Heart right ventricle (tissue), 16 donors: ENCODE measurements around the gene KLHL17. TPM values are rescaled to one million over a fixed set of nuclear protein-coding genes. Genes with fewer than 3 reads are reported as not detected.

Experiments
- ATAC-seq, 8 donors: fragments of 200-7000 bp; cut with Tn5 transposase; one replicate each; pipeline ENCODE4 v1.9.1; 2020; ENCODE audit warnings: mild to moderate bottlenecking in 8 of 8, moderate library complexity in 8 of 8, moderate number of reproducible peaks in 1 of 8
- DNase-seq, 2 donors: peaks; one replicate each; pipeline ENCODE4 v3.0.0-alpha.2; 2020
- H3K27ac ChIP-seq, 10 donors: fragments of 200-600 bp; sonication (generic) in 2 of 10; one replicate each; pipeline versions ENCODE4 v1.5.0 to v1.8.0; 2020 to 2022; ENCODE audit warnings: mild to moderate bottlenecking in 3 of 10
- H3K27me3 ChIP-seq, 7 donors: fragments of 200-600 bp; one replicate each; pipeline ENCODE4 v1.8.0; 2021 to 2022; ENCODE audit warnings: mild to moderate bottlenecking in 2 of 7
- H3K36me3 ChIP-seq, 9 donors: fragments of 200-600 bp; sonication (generic) in 1 of 9; one replicate each; pipeline versions ENCODE4 v1.5.0 to v1.8.0; 2020 to 2022; ENCODE audit warnings: mild to moderate bottlenecking in 2 of 9
- H3K4me1 ChIP-seq, 9 donors: fragments of 200-600 bp; sonication (generic) in 1 of 9; one replicate each; pipeline versions ENCODE4 v1.5.0 to v1.8.0; 2020 to 2022; ENCODE audit warnings: mild to moderate bottlenecking in 4 of 9
- H3K4me3 ChIP-seq, 10 donors: fragments of 200-600 bp; sonication (generic) in 2 of 10; one replicate each; pipeline versions ENCODE4 v1.5.0 to v1.8.0; 2020 to 2022; ENCODE audit warnings: mild to moderate bottlenecking in 7 of 10, moderate library complexity in 2 of 10
- H3K9me3 ChIP-seq, 11 donors: fragments of 200-600 bp in 10 of 11; sonication (generic) in 2 of 11; one replicate each; pipeline versions ENCODE4 v1.5.0 to v1.8.0; 2013 to 2022; ENCODE audit warnings: mild to moderate bottlenecking in 2 of 11, control low read depth in 1 of 11, moderate library complexity in 1 of 11
- WGBS, 2 donors: extraction: QIAGEN DNeasy Blood & Tissue Kit; methylation state at CpG; one replicate each; pipeline ENCODE4 v1.1.7; 2013; ENCODE audit warnings: inconsistent platforms in 1 of 2; 5-methylcytosine and 5-hydroxymethylcytosine counted together
- intact Hi-C, 10 donors: fragments of 100-400 bp; cut with DNase I; formaldehyde crosslinking; loops; one replicate each; pipeline versions ENCODE4 v1.11.1 to v1.14.2; 2022
- polyA plus RNA-seq, 2 donors: library from polyadenylated mRNA; stranded (reverse); fragments of 200-250 nt; gene quantifications; one replicate each; pipeline ENCODE4 v1.2.3, GENCODE V29; 2013
- total RNA-seq, 10 donors: library from RNA; stranded (reverse); fragmentation: NEBNext Ultra II Directional in 3 of 10; extraction: Animal tissue kit (Norgen Biotek cat#: 25700) in 3 of 10; gene quantifications; one replicate each; pipeline versions ENCODE4 v1.2.1 to v1.2.4, GENCODE V29; 2021 to 2023
- TF ChIP-seq, protein P1 (sequence below), 9 donors: fragments of 200-600 bp; sonication (generic) in 2 of 9; IDR thresholded peaks; one replicate each; pipeline versions ENCODE4 v1.5.0 to v1.8.0; 2021 to 2022; ENCODE audit warnings: antibody characterized with exemption in 9 of 9, mild to moderate bottlenecking in 5 of 9, moderate library complexity in 1 of 9
- donor health status: Arrhythmogenic right ventricular cardiomyopathy.
- donor health status: ischemic (EF 13 %, LVEDD 7.1; RV severe dilation, severe dysfunction).
- donor health status: healthy with polysubstance abuse.
- donor health status: DM: no; HTN: yes; CAD: no.
- donor health status: DM: no; HTN: no; CAD: no.
- donor health status: ischemic (EF 25% LVEDD 6.9; RV normal size, moderate dysfunction).
- donor health status: ischemic (EF 25% LVEDD 5.7; RV mildly dilated, moderate dysfunction).
- donor health status: healthy.
- donor health status: DM: yes; HTN: yes; CAD: no.
- donor health status: Ischemic cardiomyopathy.
- donor health status: ischemic (EF 35%, LVEDD 5.7; RV mildly dilated, moderate dysfunction).
- donor health status: nonischemic (EF 11% LVEDD 7.7; RV severe dilation, severe dysfunction).
- donor health status: DM: yes; HTN: yes; CAD: no.
- donor health status: PGD.
- donor health status: ischemic (EF 29% LVEDD 5.4; RV normal size, mild dysfunction).
- donor health status: nonischemic (EF 23%, LVEDD 6.1; RV moderate dilation, normal function).

KLHL17 gene
- total and polyA plus RNA-seq, 12 donors = 1.3 to 10.2 (median 3.7) TPM

DNA sequence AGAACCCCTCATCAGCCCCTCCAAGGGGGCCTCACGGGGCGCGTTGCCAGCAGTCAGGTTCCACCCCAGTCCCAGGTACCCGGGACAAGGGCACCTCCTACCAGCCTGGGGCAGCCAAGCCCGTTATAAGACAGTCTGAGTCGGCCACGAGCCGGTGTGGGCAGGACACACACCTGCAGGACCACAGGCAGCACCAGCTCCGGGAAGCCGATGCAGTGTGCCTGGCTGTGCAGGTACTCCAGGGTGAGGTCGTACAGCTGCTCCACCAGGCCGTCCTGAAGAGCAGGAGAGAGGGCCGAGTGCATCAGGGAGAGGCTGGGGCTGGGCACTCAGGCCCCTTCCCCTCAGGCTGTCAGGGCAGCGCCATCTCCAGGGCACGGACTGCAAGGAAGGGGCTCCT, 12.4 kb upstream of the KLHL17 start:
- H3K27ac ChIP-seq = no peak overlapping the region
- ATAC-seq (no peak), DNase-seq (no peak)
- H3K4me1 ChIP-seq = peaks cover 0 to 20% (median 8%) of the 10 kb centered on the region in 9 donors
- no peak overlapping the region for H3K4me3 ChIP-seq
- 86 to 95% methylated on average over 15 of the region's 15 CpGs for WGBS, 2 donors
- TF ChIP-seq, protein P1, sequence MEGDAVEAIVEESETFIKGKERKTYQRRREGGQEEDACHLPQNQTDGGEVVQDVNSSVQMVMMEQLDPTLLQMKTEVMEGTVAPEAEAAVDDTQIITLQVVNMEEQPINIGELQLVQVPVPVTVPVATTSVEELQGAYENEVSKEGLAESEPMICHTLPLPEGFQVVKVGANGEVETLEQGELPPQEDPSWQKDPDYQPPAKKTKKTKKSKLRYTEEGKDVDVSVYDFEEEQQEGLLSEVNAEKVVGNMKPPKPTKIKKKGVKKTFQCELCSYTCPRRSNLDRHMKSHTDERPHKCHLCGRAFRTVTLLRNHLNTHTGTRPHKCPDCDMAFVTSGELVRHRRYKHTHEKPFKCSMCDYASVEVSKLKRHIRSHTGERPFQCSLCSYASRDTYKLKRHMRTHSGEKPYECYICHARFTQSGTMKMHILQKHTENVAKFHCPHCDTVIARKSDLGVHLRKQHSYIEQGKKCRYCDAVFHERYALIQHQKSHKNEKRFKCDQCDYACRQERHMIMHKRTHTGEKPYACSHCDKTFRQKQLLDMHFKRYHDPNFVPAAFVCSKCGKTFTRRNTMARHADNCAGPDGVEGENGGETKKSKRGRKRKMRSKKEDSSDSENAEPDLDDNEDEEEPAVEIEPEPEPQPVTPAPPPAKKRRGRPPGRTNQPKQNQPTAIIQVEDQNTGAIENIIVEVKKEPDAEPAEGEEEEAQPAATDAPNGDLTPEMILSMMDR (IDR thresholded peaks at IDR 0.05) = no peak
- H3K9me3 ChIP-seq = no peaks in the 10 kb centered on the region
- H3K27me3 ChIP-seq = peaks cover 2 to 9% (median 5%) of the 10 kb centered on the region in 7 donors
- peaks cover 0 to 87% (median 60%) of the 10 kb centered on the region in 9 donors for H3K36me3 ChIP-seq
- intact Hi-C loops = no loop called here

DNA sequence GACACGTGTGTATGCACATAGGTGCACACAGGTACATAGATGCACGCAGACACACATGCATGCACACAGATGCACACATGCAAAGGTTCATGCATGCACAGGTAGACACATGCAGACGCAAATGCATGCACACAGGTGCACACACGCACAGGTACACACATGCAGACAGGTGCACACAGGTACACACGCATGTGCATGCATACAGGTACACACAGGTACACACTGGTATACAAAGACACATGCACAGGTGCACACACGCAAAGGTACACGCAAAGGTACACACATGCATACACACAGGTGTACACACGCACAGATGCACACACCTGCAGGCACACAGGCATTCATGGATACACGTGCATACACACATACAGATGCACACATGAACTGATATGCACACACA, 10.1 kb upstream of the KLHL17 start:
- H3K36me3 ChIP-seq = peaks cover 0 to 100% (median 65%) of the 10 kb centered on the region in 9 donors
- H3K27me3 ChIP-seq = no peaks in the 10 kb centered on the region
- no peaks in the 10 kb centered on the region for H3K9me3 ChIP-seq
- H3K27ac ChIP-seq = no peak overlapping the region
- H3K4me3 ChIP-seq = no peak overlapping the region
- no peak for ATAC-seq
- intact Hi-C loops = loop anchor here in 2 of 10 donors (10.0 kb wide), 1 partner anchor 45 kb away; no protein-coding TSS in a partner anchor
- 85 to 95% methylated on average over 9 of the region's 9 CpGs for WGBS, 2 donors
- TF ChIP-seq, protein P1 (IDR thresholded peaks at IDR 0.05) = no peak
- no peaks in the 10 kb centered on the region for H3K4me1 ChIP-seq
- no peak for DNase-seq

DNA sequence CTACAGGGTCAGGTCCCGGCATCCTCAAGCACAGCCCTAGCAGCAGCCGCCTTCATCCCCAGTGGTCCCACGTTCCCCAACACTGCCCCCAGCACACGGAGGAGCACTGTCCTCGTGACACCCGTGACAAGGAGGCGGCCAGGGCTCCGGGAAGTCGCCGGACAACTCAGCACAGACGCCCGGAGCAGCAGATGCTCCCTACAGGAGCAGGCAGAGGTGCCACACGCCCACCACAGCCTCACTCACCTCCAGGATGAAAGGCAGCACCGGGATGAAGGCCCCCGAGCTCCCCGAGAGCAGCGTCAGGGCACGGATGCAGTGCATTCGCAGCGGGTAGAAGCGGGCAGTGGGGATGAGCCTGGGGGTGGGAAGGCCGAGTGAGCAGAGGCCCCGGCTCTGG, 9.5 kb upstream of the KLHL17 start:
- ATAC-seq = no peak
- DNase-seq = no peak

DNA sequence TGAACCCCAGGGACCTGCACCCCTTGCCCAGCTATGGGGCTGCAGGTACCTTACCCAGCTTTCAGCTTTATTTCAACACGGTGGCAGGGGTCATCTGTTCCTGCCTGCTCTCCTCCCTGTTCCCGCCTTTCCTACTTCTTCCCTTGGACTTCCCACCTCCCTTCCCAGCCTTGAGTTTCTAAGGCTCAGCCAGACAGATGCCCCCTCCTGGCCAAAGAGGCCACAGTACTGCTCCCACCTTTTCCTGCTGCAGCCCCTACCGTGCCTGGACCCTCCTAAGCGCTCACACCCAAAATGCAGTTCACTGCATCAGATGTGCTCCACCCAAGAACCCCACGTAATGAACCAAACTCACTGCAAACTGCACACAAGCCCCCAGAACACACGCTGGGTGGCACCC, 9.0 kb upstream of the KLHL17 start:
- DNase-seq = no peak
- Histone ChIP-seq H3K36me3 (peaks cover 0 to 100% (median 60%) of the 10 kb centered on the region in 9 donors), H3K4me1 (no peaks in the 10 kb centered on the region), H3K4me3 (no peak overlapping the region), H3K9me3 (no peaks in the 10 kb centered on the region), H3K27ac (no peak overlapping the region), H3K27me3 (no peaks in the 10 kb centered on the region)
- TF ChIP-seq, protein P1 (IDR thresholded peaks at IDR 0.05) = peak in 3 of 9 donors; percentile 18 to 31 (median 19)
- intact Hi-C loops = loop anchor here in 2 of 10 donors (10.0 kb wide), 1 partner anchor 47 kb away; no protein-coding TSS in a partner anchor
- WGBS, 2 donors = 66 to 68% methylated on average over 6 of the region's 6 CpGs
- no peak for ATAC-seq

More for the DNA sequence above, 9.5 kb upstream of the KLHL17 start:
- intact Hi-C loops = loop anchor here in 2 of 10 donors (10.0 kb wide), 1 partner anchor 46 kb away; no protein-coding TSS in a partner anchor
- Histone ChIP-seq H3K27me3 (no peaks in the 10 kb centered on the region), H3K36me3 (peaks cover 0 to 100% (median 64%) of the 10 kb centered on the region in 9 donors), H3K9me3 (no peaks in the 10 kb centered on the region), H3K4me1 (no peaks in the 10 kb centered on the region), H3K27ac (no peak overlapping the region), H3K4me3 (no peak overlapping the region)
- WGBS, 2 donors = 93 to 95% methylated on average over 23 of the region's 23 CpGs
- TF ChIP-seq, protein P1 (IDR thresholded peaks at IDR 0.05) = no peak
